Suprapubic skin (tissue), 3 donors: Measurements from ENCODE around the gene BHLHA15.

ENCODE experiments used
- EP300 ChIP-seq: sonication (generic); formaldehyde crosslinking; IDR thresholded peaks from one replicate; pipeline ENCODE4 v1.6.1; 2017; ENCODE audit warnings: antibody characterized with exemption
- POLR2A ChIP-seq, 2 donors: fragments of 450-650 bp; IDR thresholded peaks; one replicate each; pipeline ENCODE4 v1.6.1; 2017; ENCODE audit warnings: antibody characterized with exemption in 2 of 2, mild to moderate bottlenecking in 2 of 2, moderate library complexity in 2 of 2
- TF ChIP-seq, protein P1 (sequence below), 2 donors: fragments of 200-600 bp in 1 of 2; fragments of 450-650 bp in 1 of 2; sonication (generic) in 1 of 2; IDR thresholded peaks; one replicate each; pipeline ENCODE4 v1.5.1; 2016 to 2019; ENCODE audit warnings: antibody characterized with exemption in 2 of 2, mild to moderate bottlenecking in 1 of 2, moderate library complexity in 1 of 2

DNA sequence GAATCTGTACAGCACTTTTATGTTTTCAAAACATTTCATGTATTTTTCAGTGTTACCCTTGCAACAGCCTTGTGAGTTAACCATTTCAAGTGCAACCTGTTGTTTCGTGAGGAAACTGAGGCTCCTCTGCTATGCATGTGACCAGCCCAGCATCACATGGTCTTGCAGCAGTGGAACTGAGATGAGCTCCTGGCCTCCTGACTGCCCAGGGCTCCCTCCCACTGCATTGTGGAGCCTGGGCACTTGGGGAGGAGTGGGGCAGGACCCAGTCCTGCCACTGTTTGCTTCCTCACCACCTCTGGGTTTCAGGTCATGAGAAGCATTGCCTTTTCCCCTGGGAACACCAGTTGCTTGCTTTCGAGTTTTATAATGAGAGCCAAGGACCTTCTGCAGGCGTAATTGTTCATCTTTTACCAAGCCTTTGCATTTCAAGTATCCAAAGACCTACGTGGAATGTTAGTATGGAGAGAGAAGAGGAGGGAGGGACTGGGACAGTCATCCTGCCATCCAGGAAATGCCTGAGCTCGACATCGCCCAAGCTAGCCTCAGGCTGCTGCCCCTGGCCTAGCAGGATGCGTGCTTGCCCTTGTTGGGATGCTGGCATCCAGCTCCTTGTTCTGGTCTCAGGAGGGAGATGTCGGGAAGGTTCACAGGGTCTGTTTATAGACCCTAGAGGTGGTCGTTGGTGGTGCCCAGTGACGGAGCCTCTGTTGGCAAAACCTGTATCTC, 32.3 kb upstream of the BHLHA15 start:
- TF ChIP-seq POLR2A (IDR thresholded peaks at IDR 0.05) = no peak
- TF ChIP-seq, protein P1, sequence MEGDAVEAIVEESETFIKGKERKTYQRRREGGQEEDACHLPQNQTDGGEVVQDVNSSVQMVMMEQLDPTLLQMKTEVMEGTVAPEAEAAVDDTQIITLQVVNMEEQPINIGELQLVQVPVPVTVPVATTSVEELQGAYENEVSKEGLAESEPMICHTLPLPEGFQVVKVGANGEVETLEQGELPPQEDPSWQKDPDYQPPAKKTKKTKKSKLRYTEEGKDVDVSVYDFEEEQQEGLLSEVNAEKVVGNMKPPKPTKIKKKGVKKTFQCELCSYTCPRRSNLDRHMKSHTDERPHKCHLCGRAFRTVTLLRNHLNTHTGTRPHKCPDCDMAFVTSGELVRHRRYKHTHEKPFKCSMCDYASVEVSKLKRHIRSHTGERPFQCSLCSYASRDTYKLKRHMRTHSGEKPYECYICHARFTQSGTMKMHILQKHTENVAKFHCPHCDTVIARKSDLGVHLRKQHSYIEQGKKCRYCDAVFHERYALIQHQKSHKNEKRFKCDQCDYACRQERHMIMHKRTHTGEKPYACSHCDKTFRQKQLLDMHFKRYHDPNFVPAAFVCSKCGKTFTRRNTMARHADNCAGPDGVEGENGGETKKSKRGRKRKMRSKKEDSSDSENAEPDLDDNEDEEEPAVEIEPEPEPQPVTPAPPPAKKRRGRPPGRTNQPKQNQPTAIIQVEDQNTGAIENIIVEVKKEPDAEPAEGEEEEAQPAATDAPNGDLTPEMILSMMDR (IDR thresholded peaks at IDR 0.05) = no peak
- no peak for TF ChIP-seq EP300
